ENCODE results near the gene SORCS2.

DNA sequence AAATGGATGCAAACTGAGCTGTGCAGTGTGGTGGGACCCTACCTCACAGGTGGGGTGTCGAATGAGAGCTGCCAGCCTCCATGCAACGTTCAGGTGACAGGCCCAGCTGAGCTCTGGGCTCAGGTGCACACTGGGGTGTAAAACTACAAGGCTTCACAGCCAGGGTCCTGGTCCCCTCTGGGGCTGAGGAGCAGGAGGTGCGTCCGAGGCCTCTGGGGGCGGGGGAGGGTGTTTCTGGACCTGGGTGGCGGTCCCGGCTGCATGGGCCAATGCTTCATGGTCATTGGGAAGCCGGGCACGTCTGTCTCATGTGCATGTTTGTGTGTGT, 26.5 kb upstream of the SORCS2 start:
- TF ChIP-seq CTCF (IDR thresholded peaks at IDR 0.05): no peak
- TF ChIP-seq POLR2AphosphoS5 (IDR thresholded peaks at IDR 0.05; ENCODE audit: low read depth, low read length): no peak
- no peak for TF ChIP-seq GABPA (IDR thresholded peaks at IDR 0.05; ENCODE audit: low read depth)
- no peak for TF ChIP-seq RAD21 (IDR thresholded peaks at IDR 0.05; ENCODE audit: low read length)
- no peak for TF ChIP-seq TEAD4 (IDR thresholded peaks at IDR 0.05; ENCODE audit: borderline replicate concordance, insufficient read depth)
- TF ChIP-seq, protein P1, sequence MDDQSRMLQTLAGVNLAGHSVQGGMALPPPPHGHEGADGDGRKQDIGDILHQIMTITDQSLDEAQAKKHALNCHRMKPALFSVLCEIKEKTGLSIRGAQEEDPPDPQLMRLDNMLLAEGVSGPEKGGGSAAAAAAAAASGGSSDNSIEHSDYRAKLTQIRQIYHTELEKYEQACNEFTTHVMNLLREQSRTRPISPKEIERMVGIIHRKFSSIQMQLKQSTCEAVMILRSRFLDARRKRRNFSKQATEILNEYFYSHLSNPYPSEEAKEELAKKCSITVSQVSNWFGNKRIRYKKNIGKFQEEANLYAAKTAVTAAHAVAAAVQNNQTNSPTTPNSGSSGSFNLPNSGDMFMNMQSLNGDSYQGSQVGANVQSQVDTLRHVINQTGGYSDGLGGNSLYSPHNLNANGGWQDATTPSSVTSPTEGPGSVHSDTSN (IDR thresholded peaks at IDR 0.05): no peak
- no peak for TF ChIP-seq CHD2 (IDR thresholded peaks at IDR 0.05; ENCODE audit: low read length, partially characterized antibody)
- TF ChIP-seq RCOR1 (IDR thresholded peaks at IDR 0.05; ENCODE audit: low read length): no peak
- TF ChIP-seq REST (IDR thresholded peaks at IDR 0.05; ENCODE audit: low read depth, low read length): no peak
- TF ChIP-seq, protein P2, sequence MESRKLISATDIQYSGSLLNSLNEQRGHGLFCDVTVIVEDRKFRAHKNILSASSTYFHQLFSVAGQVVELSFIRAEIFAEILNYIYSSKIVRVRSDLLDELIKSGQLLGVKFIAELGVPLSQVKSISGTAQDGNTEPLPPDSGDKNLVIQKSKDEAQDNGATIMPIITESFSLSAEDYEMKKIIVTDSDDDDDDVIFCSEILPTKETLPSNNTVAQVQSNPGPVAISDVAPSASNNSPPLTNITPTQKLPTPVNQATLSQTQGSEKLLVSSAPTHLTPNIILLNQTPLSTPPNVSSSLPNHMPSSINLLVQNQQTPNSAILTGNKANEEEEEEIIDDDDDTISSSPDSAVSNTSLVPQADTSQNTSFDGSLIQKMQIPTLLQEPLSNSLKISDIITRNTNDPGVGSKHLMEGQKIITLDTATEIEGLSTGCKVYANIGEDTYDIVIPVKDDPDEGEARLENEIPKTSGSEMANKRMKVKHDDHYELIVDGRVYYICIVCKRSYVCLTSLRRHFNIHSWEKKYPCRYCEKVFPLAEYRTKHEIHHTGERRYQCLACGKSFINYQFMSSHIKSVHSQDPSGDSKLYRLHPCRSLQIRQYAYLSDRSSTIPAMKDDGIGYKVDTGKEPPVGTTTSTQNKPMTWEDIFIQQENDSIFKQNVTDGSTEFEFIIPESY (IDR thresholded peaks at IDR 0.05; ENCODE audit: borderline replicate concordance, low read depth): no peak
- no peak for TF ChIP-seq NFIC (IDR thresholded peaks at IDR 0.05; ENCODE audit: borderline replicate concordance)
- TF ChIP-seq TAF1 (IDR thresholded peaks at IDR 0.05; ENCODE audit: borderline replicate concordance, low read depth, low read length): no peak
- no peak for TF ChIP-seq EZH2phosphoT487 (IDR thresholded peaks at IDR 0.05; ENCODE audit: borderline replicate concordance, low read depth)

Measured in SK-N-SH (cell line).